Ascending aorta (tissue), 2 donors: ENCODE measurements around the gene ARPC5L. TPM values are rescaled to one million over a fixed set of nuclear protein-coding genes. Genes with fewer than 3 reads are reported as not detected.
A peak's percentile ranks its signal among the peaks of the same experiment; 100 is the strongest.

ENCODE experiments used
- DNase-seq, 2 donors: peaks; one replicate each; pipeline ENCODE4 v3.0.0-alpha.2; 2019; ENCODE audit warnings: low spot score in 2 of 2
- H3K27ac ChIP-seq, 2 donors: fragments of 200-600 bp; sonication (generic); one replicate each; pipeline ENCODE4 v1.5.1; 2016 to 2017; ENCODE audit warnings: mild to moderate bottlenecking in 1 of 2
- H3K27me3 ChIP-seq: fragments of 200-600 bp; sonication (generic); one replicate; pipeline ENCODE4 v1.5.1; 2017
- H3K36me3 ChIP-seq, 2 donors: fragments of 200-600 bp; sonication (generic); one replicate each; pipeline ENCODE4 v1.5.1; 2016
- H3K4me1 ChIP-seq, 2 donors: fragments of 200-600 bp; sonication (generic); one replicate each; pipeline ENCODE4 v1.5.1; 2016 to 2017; ENCODE audit warnings: mild to moderate bottlenecking in 1 of 2
- H3K4me3 ChIP-seq, 2 donors: fragments of 200-600 bp; sonication (generic); one replicate each; pipeline ENCODE4 v1.5.1; 2016 to 2017; ENCODE audit warnings: mild to moderate bottlenecking in 1 of 2
- H3K9me3 ChIP-seq, 2 donors: fragments of 200-600 bp; sonication (generic); one replicate each; pipeline ENCODE4 v1.5.1; 2016
- CTCF ChIP-seq, 3 experiments: fragments of 200-600 bp in 2 of 3; fragments of 450-650 bp in 1 of 3; sonication (generic) in 2 of 3; IDR thresholded peaks; one replicate each; pipeline ENCODE4 v1.5.1; 2016 to 2019; ENCODE audit warnings: antibody characterized with exemption in 3 of 3, mild to moderate bottlenecking in 1 of 3, moderate library complexity in 1 of 3
- intact Hi-C: fragments of 100-400 bp; cut with DNase I; formaldehyde crosslinking; loops from one replicate; pipeline ENCODE4 v1.15.1; 2023
- total RNA-seq: library from RNA; depleted of rRNA; stranded (reverse); fragments of >200 nt; gene quantifications from one replicate; pipeline ENCODE4 v1.1.0, GENCODE V29; 2016

The ARPC5L gene
- total RNA-seq, 1 donor from 2014 or later, result 12.0 TPM

GRCh38 chr9:124846969-124847368 is 15.0 kb upstream of the ARPC5L start:
- H3K27ac ChIP-seq, result no peak overlapping the region
- H3K9me3 ChIP-seq, result no peaks in the 10 kb centered on the region
- TF ChIP-seq CTCF (IDR thresholded peaks at IDR 0.05), result no peak
- DNase-seq, result no peak
- intact Hi-C loops, result no loop called here
- H3K4me1 ChIP-seq, result peaks cover 0 to 1% of the 10 kb centered on the region in 2 donors
- H3K4me3 ChIP-seq, result no peak overlapping the region
- no peaks in the 10 kb centered on the region for H3K36me3 ChIP-seq
- no peaks in the 10 kb centered on the region for H3K27me3 ChIP-seq

GRCh38 chr9:124849801-124850200 is 12.1 kb upstream of the ARPC5L start:
- Histone ChIP-seq H3K4me1 (peaks cover 7 to 11% of the 10 kb centered on the region in 2 donors), H3K9me3 (no peaks in the 10 kb centered on the region), H3K4me3 (no peak overlapping the region), H3K27ac (no peak overlapping the region), H3K36me3 (no peaks in the 10 kb centered on the region), H3K27me3 (no peaks in the 10 kb centered on the region)
- intact Hi-C loops, result loop anchor here (10.0 kb wide), 1 partner anchor 195 kb away; no protein-coding TSS in a partner anchor
- no peak for TF ChIP-seq CTCF (IDR thresholded peaks at IDR 0.05)
- DNase-seq, result no peak

GRCh38 chr9:124852121-124852828 is 9.7 kb upstream of the ARPC5L start:
- peaks cover 7 to 11% of the 10 kb centered on the region in 2 donors for H3K4me1 ChIP-seq
- no peaks in the 10 kb centered on the region for H3K9me3 ChIP-seq
- H3K27me3 ChIP-seq, result no peaks in the 10 kb centered on the region
- H3K27ac ChIP-seq, result peak overlapping the region in 1 of 2 donors; percentile 50
- TF ChIP-seq CTCF (IDR thresholded peaks at IDR 0.05), result no peak
- intact Hi-C loops, result loop anchor here (10.0 kb wide), 1 partner anchor 197 kb away; no protein-coding TSS in a partner anchor
- H3K4me3 ChIP-seq, result peak overlapping the region; percentile 57 to 60
- peaks cover under 1 to 7% of the 10 kb centered on the region in 2 donors for H3K36me3 ChIP-seq
- no peak for DNase-seq

GRCh38 chr9:124852829-124853531 is 8.9 kb upstream of the ARPC5L start, which contains the start of gene WDR38:
WDR38 (plus strand) TSS chr9:124853460; CDS start chr9:124853532, 72 bp downstream.
- Histone ChIP-seq H3K4me1 (peaks cover 7 to 11% of the 10 kb centered on the region in 2 donors), H3K9me3 (no peaks in the 10 kb centered on the region), H3K27me3 (no peaks in the 10 kb centered on the region), H3K27ac (peak within 1 kb of the TSS; percentile 28 to 50), H3K36me3 (peaks cover 8 to 14% of the 10 kb centered on the region in 2 donors), H3K4me3 (peak within 1 kb of the TSS; percentile 57 to 60)
- intact Hi-C loops, result loop anchor here (1.0 to 10.0 kb wide), 3 partner anchors 8 to 198 kb away; partner anchors contain the start of gene RPL35
- DNase-seq, result peak; percentile 28 to 85
- TF ChIP-seq CTCF (IDR thresholded peaks at IDR 0.05), result peak; percentile 92 to 98 (median 97)

- H3K36me3 ChIP-seq, result peaks cover 15 to 21% of the 10 kb centered on the region in 2 donors
- intact Hi-C loops, result loop anchor here (1.0 to 10.0 kb wide), 3 partner anchors 8 to 199 kb away; partner anchors contain the start of gene RPL35
Measured at GRCh38 chr9:124853605-124854143, 8.3 kb upstream of the ARPC5L start.

More at GRCh38 chr9:124853605-124854143, 8.3 kb upstream of the ARPC5L start:
- no peak for TF ChIP-seq CTCF (IDR thresholded peaks at IDR 0.05)
- Histone ChIP-seq H3K4me1 (peaks cover 7 to 11% of the 10 kb centered on the region in 2 donors), H3K4me3 (peak overlapping the region; percentile 57 to 60), H3K9me3 (no peaks in the 10 kb centered on the region), H3K27ac (peak overlapping the region; percentile 28 to 50), H3K27me3 (no peaks in the 10 kb centered on the region)
- no peak for DNase-seq
